HEK293T (cell line): ENCODE results near the gene ID1.

Source experiments
- BHLHE40 ChIP-seq: fragments of 450-650 bp; IDR thresholded peaks from 2 replicates; pipeline ENCODE4 v1.6.1; 2016; ENCODE audit warnings: mild to moderate bottlenecking, moderate library complexity, borderline replicate concordance
- FOXA1 ChIP-seq: fragments of 450-650 bp; IDR thresholded peaks from 2 replicates; pipeline ENCODE4 v1.6.1; 2016; ENCODE audit warnings: mild to moderate bottlenecking
- FOXK2 ChIP-seq: fragments of 450-650 bp; IDR thresholded peaks from 2 replicates; pipeline ENCODE4 v1.6.1; 2016; ENCODE audit warnings: mild to moderate bottlenecking
- FOXM1 ChIP-seq: fragments of 450-650 bp; IDR thresholded peaks from 2 replicates; pipeline ENCODE4 v1.6.1; 2017; ENCODE audit warnings: mild to moderate bottlenecking, borderline replicate concordance
- HDGF ChIP-seq: fragments of 450-650 bp; IDR thresholded peaks from 2 replicates; pipeline ENCODE4 v1.6.1; 2017; ENCODE audit warnings: antibody characterized with exemption, borderline replicate concordance
- LEF1 ChIP-seq: fragments of 450-650 bp; IDR thresholded peaks from 2 replicates; pipeline ENCODE4 v1.6.1; 2017; ENCODE audit warnings: mild to moderate bottlenecking, borderline replicate concordance
- NFRKB ChIP-seq: fragments of 450-650 bp; IDR thresholded peaks from 2 replicates; pipeline ENCODE4 v1.6.1; 2016; ENCODE audit warnings: mild to moderate bottlenecking, moderate library complexity

DNA sequence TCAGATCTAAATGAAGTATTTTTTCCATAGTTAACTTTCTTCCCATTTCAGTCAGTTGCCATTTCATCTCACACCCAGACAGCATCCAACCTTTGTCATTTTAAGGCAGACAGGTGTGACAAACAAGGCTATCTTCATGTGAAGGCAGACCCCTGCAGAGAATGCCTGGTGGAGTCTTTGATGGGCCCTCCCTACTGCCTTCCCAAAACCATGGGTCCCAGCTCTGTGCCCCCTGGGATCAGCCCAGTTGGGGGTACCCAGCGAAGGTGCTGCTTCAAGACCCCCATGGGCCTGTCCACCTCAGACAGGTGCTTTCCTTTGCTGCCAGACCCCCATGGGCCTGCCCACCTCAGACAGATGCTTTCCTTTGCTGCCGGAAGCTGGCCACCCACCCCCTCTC, 28.3 kb upstream of the ID1 start:
- no peak for TF ChIP-seq FOXK2
- no peak for TF ChIP-seq HDGF
- TF ChIP-seq NFRKB, result no peak
- no peak for TF ChIP-seq FOXA1
- no peak for TF ChIP-seq LEF1
- no peak for TF ChIP-seq BHLHE40
- TF ChIP-seq FOXM1, result no peak
